Measurements from ENCODE around the gene INVS.

GRCh38 chr9:100086097-100086635 lies 12.9 kb upstream of the INVS start:
- TF ChIP-seq EZH2phosphoT487 (IDR thresholded peaks at IDR 0.05; ENCODE audit: borderline replicate concordance, low read depth, low read length) = no peak
- TF ChIP-seq CTCF (conservative IDR thresholded peaks at IDR 0.05; ENCODE audit: low read length) = no peak

All from OCI-LY7 (cell line).